H1 (cell line): Measurements from ENCODE around the gene MED23. TPM values are rescaled to one million over a fixed set of nuclear protein-coding genes. Genes with fewer than 3 reads are reported as not detected.

Source experiments
- CHD7 ChIP-seq: fragments of 300-600 bp; sonication (generic); IDR thresholded peaks from 2 replicates; pipeline ENCODE4 v1.7.1; 2012; ENCODE audit warnings: low read length, moderate library complexity, mild to moderate bottlenecking, inconsistent platforms; ENCODE audit not compliant: insufficient replicate concordance
- polyA plus RNA-seq, 7 experiments: library from polyadenylated mRNA; depleted of rRNA in 3 of 7; stranded (reverse) in 5 of 7; unstranded in 2 of 7; fragments of >200 nt in 5 of 7; fragments of 200-250 nt in 2 of 7; gene quantifications; 1 replicate in 5 of 7; 2 replicates in 1 of 7; 4 replicates in 1 of 7; pipeline versions ENCODE4 v1.2.1 to v1.2.3, GENCODE V29; 2011 to 2013; ENCODE audit warnings: missing spikeins in 2 of 7, mixed read lengths in 2 of 7
- total RNA-seq: library from RNA; stranded (reverse); fragmentation: NEBNext Ultra II Directional; extraction: Animal tissue kit (Norgen Biotek cat#: 25700); gene quantifications from 2 replicates; pipeline ENCODE4 v1.2.1, GENCODE V29; 2021

MED23 gene
- total and polyA plus RNA-seq, 2 of the 8 experiments (the other 6 are each of a cell fraction or from before 2014, with no cell fraction given), result 10.5 to 13.0 TPM

GRCh38 chr6:131640100-131640499, 12.1 kb upstream of the MED23 start (continued):
- no peak for TF ChIP-seq CHD7
